Ovary (tissue), 10 donors: ENCODE data around the gene ALG6. TPM values are rescaled to one million over a fixed set of nuclear protein-coding genes. Genes with fewer than 3 reads are reported as not detected.

Source experiments
- DNase-seq, 5 donors: peaks; one replicate each; pipeline ENCODE4 v3.0.0-alpha.2; 2019 to 2020
- H3K27ac ChIP-seq, 2 donors: fragments of 200-600 bp; one replicate each; pipeline versions ENCODE4 v1.5.1 to v1.8.0; 2019 to 2022
- H3K27me3 ChIP-seq: fragments of 200-600 bp; one replicate; pipeline ENCODE4 v1.8.0; 2022
- H3K36me3 ChIP-seq: fragments of 200-600 bp; sonication (generic); one replicate; pipeline ENCODE4 v1.5.1; 2019
- H3K4me1 ChIP-seq: one replicate; pipeline ENCODE4 v1.8.1; 2013; ENCODE audit warnings: mild to moderate bottlenecking, moderate library complexity; ENCODE audit not compliant: insufficient read depth
- H3K4me3 ChIP-seq: fragments of 200-600 bp; sonication (generic); one replicate; pipeline ENCODE4 v1.5.1; 2017
- H3K9me3 ChIP-seq, 2 donors: fragments of 200-600 bp in 1 of 2; sonication (generic) in 1 of 2; one replicate each; pipeline versions ENCODE4 v1.5.1 to v1.8.1; 2013 to 2019; ENCODE audit warnings: mild to moderate bottlenecking in 1 of 2, moderate library complexity in 1 of 2
- CTCF ChIP-seq, 3 donors: fragments of 450-650 bp in 2 of 3; fragments of 200-600 bp in 1 of 3; IDR thresholded peaks; one replicate each; pipeline versions ENCODE4 v1.5.1 to v1.8.0; 2016 to 2022; ENCODE audit warnings: antibody characterized with exemption in 3 of 3, mild to moderate bottlenecking in 1 of 3
- EP300 ChIP-seq: sonication (generic); formaldehyde crosslinking; IDR thresholded peaks from one replicate; pipeline ENCODE4 v1.6.1; 2017; ENCODE audit warnings: antibody characterized with exemption
- POLR2A ChIP-seq: fragments of 450-650 bp; IDR thresholded peaks from one replicate; pipeline ENCODE4 v1.6.1; 2017; ENCODE audit warnings: antibody characterized with exemption, mild to moderate bottlenecking, moderate library complexity
- WGBS, 3 donors: extraction: QIAGEN DNeasy Blood & Tissue Kit in 1 of 3; methylation state at CpG; one replicate each; pipeline versions ENCODE4 v1.1.5 to v1.1.7; 2013 to 2017; 5-methylcytosine and 5-hydroxymethylcytosine counted together
- intact Hi-C, 4 donors: fragments of 100-400 bp; cut with DNase I; formaldehyde crosslinking; loops; one replicate each; pipeline versions ENCODE4 v1.11.0 to v1.15.1; 2022 to 2023
- long read RNA-seq, 3 donors: library from polyadenylated mRNA in 2 of 3; unstranded in 2 of 3; transcript quantifications; one replicate each; pipeline ENCODE4 v2.0.0 and lab custom pipeline, GENCODE V29; 2021 to 2026
- polyA plus RNA-seq, 2 donors: library from polyadenylated mRNA; stranded (reverse); fragments of 200-250 nt in 1 of 2; fragments of 350-450 nt in 1 of 2; fragmentation: Illumina TruSeq in 1 of 2; extraction: RNeasy Lipid Tissue Mini Kit (QIAGEN cat#74804) in 1 of 2; gene quantifications; one replicate each; pipeline ENCODE4 v1.2.3, GENCODE V29; 2013 to 2014
- total RNA-seq, 7 donors: library from RNA; depleted of rRNA in 2 of 7; stranded (reverse); fragments of >200 nt in 2 of 7; fragmentation: NEBNext Ultra II Directional in 3 of 7; extraction: Animal tissue kit (Norgen Biotek cat#: 25700) in 3 of 7; gene quantifications; one replicate each; pipeline versions ENCODE4 v1.1.0 to v1.2.4, GENCODE V29; 2016 to 2023
- donor health status: DM: no; HTN: no; CAD: no; lungs with moderate emphysema.
- donor health status: DM: no; HTN: no; CAD: no.
- donor health status: Bipolar disorder and iron deficiency.
- donor health status: DM: yes; HTN: yes; CAD: no.
- donor health status: DM: no; HTN: no; CAD: no.
- donor health status: DM: yes; HTN: yes; CAD: no.

Gene ALG6
- 10 to 100 TPM in 3 of 7 donors, 1 to 10 TPM in 4; 8.1 to 11.8 (median 9.1) TPM for total RNA-seq
- polyA plus RNA-seq: 10 to 100 TPM in 1 of 2 donors, 1 to 10 TPM in 1; 6.6 to 14.2 TPM
- long read RNA-seq, donor 1, transcript ALG6-202 (15 exons, 3,371 nt): major isoform, 33 of 40 reads
- long read RNA-seq, donor 1, partial matches to known transcripts: 3 of 40 reads
- long read RNA-seq, donor 1, other reads (novel, unspliced or antisense): 4 of 40 reads
- long read RNA-seq, donor 2, partial matches to known transcripts: 0 of 9 reads
- long read RNA-seq, donor 2, other reads (novel, unspliced or antisense): 7 of 9 reads
- long read RNA-seq, donor 3, transcript ALG6-202 (15 exons, 3,371 nt): major isoform, 8 of 13 reads
- long read RNA-seq, donor 3, partial matches to known transcripts: 1 of 13 reads
- long read RNA-seq, donor 3, other reads (novel, unspliced or antisense): 3 of 13 reads

GRCh38 chr1:63367215-63368103 lies at the start of gene ALG6:
Gene ALG6, plus strand, starts transcription at chr1:63367627. Its CDS starts 3,351 bp downstream, at chr1:63370978.
- Histone ChIP-seq H3K27me3 (no peaks in the 10 kb centered on the region), H3K36me3 (no peaks in the 10 kb centered on the region), H3K4me3 (peak within 1 kb of the TSS; percentile 84), H3K4me1 (peaks cover 3% of the 10 kb centered on the region), H3K27ac (peak within 1 kb of the TSS; percentile 60 to 65), H3K9me3 (no peaks in the 10 kb centered on the region)
- intact Hi-C loops: no loop called here
- TF ChIP-seq EP300 (no peak), POLR2A (peak; percentile 50)
- DNase-seq: peak; percentile 90 to 98 (median 95)
- WGBS, 3 donors: 0 to 1% (median 1%) methylated on average over 60 to 77 of the region's 77 CpGs

- H3K36me3 ChIP-seq: no peaks in the 10 kb centered on the region
- 8 to 11% (median 9%) methylated on average over 14 of the region's 14 CpGs for WGBS, 3 donors
- no peak overlapping the region for H3K27ac ChIP-seq
- no peak for TF ChIP-seq POLR2A
- no peak for TF ChIP-seq EP300
- no peak for TF ChIP-seq CTCF (IDR thresholded peaks at IDR 0.05)
- DNase-seq: no peak
- intact Hi-C loops: no loop called here
- H3K27me3 ChIP-seq: peaks cover 6% of the 10 kb centered on the region
- peaks cover 0 to 14% of the 10 kb centered on the region in 2 donors for H3K9me3 ChIP-seq
- H3K4me1 ChIP-seq: peaks cover 7% of the 10 kb centered on the region
- no peak overlapping the region for H3K4me3 ChIP-seq
Observed at GRCh38 chr1:63317817-63318152, 49.6 kb upstream of the ALG6 start.

GRCh38 chr1:63318201-63318979 lies 49.0 kb upstream of the ALG6 start:
- intact Hi-C loops: no loop called here
- Histone ChIP-seq H3K36me3 (no peaks in the 10 kb centered on the region), H3K4me3 (no peak overlapping the region), H3K27me3 (peaks cover 9% of the 10 kb centered on the region), H3K27ac (no peak overlapping the region), H3K4me1 (peaks cover 12% of the 10 kb centered on the region), H3K9me3 (peaks cover 0 to 14% of the 10 kb centered on the region in 2 donors)
- 18 to 21% (median 20%) methylated on average over 28 of the region's 28 CpGs for WGBS, 3 donors
- DNase-seq: no peak
- no peak for TF ChIP-seq EP300
- TF ChIP-seq POLR2A: no peak
- TF ChIP-seq CTCF (IDR thresholded peaks at IDR 0.05): no peak

- H3K27ac ChIP-seq: no peak overlapping the region
- no peak overlapping the region for H3K4me3 ChIP-seq
- DNase-seq: no peak
- intact Hi-C loops: no loop called here
- peaks cover 0 to 14% of the 10 kb centered on the region in 2 donors for H3K9me3 ChIP-seq
- H3K27me3 ChIP-seq: peaks cover 11% of the 10 kb centered on the region
- TF ChIP-seq CTCF (IDR thresholded peaks at IDR 0.05) (no peak), EP300 (no peak), POLR2A (no peak)
- H3K4me1 ChIP-seq: peaks cover 12% of the 10 kb centered on the region
- 8 to 9% (median 9%) methylated on average over 54 to 60 of the region's 60 CpGs for WGBS, 3 donors
- H3K36me3 ChIP-seq: no peaks in the 10 kb centered on the region
Observed at GRCh38 chr1:63319046-63320021, 48.1 kb upstream of the ALG6 start.
